Measurements from ENCODE around the gene COL9A1.
"Not testable (repeated sequence)": the region's sequence is repeated elsewhere in the genome, so short reads cannot be mapped to it uniquely, and the experiment has no call there.

The COL9A1 gene

DNA sequence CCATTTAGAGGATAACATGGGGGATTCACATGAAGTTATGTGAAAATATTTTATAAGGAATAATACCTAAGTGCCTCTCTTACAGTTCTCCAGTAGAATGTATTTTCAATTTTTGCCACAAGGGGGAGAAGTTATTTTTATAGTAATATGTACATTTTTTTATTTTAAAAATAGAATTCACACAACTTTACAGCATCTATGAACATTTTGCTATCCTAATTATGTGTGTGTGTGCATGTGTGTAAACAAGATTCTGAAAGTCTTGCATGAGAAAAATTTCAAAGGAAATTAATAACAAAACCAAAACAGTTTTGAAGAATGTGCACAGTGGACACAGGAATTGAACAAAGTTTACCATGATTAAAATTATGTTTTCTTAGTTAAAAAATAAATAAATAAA lies 5.3 kb upstream of the COL9A1 start:
- H3K27ac ChIP-seq: not testable (repeated sequence)
- TF ChIP-seq, protein P1, sequence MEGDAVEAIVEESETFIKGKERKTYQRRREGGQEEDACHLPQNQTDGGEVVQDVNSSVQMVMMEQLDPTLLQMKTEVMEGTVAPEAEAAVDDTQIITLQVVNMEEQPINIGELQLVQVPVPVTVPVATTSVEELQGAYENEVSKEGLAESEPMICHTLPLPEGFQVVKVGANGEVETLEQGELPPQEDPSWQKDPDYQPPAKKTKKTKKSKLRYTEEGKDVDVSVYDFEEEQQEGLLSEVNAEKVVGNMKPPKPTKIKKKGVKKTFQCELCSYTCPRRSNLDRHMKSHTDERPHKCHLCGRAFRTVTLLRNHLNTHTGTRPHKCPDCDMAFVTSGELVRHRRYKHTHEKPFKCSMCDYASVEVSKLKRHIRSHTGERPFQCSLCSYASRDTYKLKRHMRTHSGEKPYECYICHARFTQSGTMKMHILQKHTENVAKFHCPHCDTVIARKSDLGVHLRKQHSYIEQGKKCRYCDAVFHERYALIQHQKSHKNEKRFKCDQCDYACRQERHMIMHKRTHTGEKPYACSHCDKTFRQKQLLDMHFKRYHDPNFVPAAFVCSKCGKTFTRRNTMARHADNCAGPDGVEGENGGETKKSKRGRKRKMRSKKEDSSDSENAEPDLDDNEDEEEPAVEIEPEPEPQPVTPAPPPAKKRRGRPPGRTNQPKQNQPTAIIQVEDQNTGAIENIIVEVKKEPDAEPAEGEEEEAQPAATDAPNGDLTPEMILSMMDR (conservative IDR thresholded peaks at IDR 0.05): peak; percentile 56

DNA sequence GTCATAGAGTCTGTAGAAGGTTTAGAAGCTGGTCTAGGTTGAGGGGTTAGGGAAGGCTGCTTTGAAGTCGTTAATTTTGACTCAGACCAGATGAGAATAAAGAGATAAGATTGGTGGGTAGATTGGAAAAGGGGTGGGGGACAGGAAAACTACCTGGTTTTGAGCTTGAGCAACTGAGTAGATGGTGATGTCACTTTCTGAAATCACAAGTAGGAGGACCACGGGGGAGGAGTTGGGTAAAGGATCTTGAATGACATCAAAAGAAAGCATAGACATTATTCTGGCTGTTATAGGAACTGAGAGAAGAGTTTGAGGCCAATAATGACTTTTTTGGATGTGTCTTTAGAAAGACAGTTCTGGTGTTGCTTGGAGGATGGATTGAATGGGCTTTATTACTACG lies 4.1 kb upstream of the COL9A1 start:
- TF ChIP-seq, protein P1 (conservative IDR thresholded peaks at IDR 0.05): no peak
- no peak overlapping the region for H3K27ac ChIP-seq

DNA sequence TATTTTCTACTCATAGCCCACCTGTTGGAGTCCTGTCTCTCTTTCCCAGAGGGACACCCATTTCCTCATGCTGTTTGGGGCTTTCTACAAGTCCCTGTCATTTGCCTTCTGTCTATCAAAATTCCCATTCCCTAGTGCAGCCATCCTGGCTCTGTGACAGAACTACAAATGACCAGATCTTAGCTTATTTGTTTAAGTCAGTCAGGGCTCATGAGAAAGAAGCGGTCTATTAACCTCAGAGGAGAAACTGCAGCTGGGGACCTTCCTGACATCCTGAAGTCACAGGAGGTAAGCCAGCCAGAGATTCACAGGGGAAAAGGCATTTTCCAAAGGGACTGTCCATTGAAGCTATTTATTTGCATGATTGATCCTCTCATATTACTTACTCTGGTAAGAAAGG lies 1.7 kb upstream of the COL9A1 start:
- TF ChIP-seq, protein P1 (conservative IDR thresholded peaks at IDR 0.05): no peak
- no peak overlapping the region for H3K27ac ChIP-seq

DNA sequence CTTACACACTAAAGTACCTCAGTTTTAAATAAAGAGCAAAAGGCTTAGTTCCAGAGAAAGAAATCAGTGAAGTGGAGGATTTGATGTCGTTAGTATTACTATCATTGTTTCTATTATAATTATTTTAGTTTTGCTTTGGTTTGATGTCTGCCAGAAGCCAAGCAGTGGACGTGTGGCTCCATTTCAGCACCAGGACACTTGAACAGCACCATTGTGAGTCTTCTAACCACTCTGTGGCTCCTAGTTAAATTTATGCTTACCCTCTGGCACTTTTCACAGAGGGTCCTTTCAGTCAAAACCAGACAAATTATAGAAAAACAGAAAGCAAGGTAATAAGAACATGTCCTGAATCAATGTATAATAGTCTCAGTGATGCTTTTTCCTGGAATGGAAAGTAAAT lies 3.4 kb downstream of the COL9A1 start:
- TF ChIP-seq, protein P1 (conservative IDR thresholded peaks at IDR 0.05): no peak
- H3K27ac ChIP-seq: no peak overlapping the region

DNA sequence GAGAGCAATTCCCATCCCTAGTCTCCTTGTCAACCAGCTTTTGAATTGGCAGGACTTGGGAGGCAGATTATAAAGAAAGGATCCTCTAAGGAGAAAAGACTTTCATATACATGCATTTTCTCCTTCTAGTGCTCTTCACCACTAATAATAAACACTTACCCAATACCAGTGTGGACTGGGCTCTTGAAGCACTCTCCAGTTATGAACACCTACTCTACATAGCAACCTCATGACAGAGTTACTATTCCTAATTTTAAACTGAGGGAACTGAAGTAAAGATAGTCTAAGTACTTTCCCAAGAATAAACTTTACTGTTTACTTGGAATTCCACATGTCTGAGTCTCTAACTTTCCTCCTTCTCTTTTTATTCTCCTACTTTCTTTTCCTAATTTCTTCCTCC lies 4.8 kb downstream of the COL9A1 start:
- TF ChIP-seq, protein P1 (conservative IDR thresholded peaks at IDR 0.05): no peak

DNA sequence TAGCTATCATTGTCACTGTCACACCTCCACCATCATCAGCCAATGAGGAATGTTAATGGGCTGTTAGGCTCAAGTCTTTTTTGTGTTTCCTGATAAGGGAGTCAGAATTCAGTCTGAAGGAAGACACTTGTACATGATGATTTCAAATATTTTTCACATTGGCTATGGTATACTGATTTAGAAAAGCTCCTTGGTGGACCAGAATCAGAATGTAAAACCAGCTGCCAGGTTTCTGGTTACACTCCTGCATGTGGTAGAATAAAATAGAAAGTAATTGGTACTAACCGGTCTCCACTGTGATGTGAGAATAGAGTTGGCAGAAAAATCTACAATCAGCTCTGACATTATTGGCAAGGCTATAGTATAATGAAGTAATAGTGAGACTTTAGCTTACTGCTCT lies 10.7 kb downstream of the COL9A1 start:
- TF ChIP-seq, protein P1 (conservative IDR thresholded peaks at IDR 0.05): no peak
- H3K27ac ChIP-seq: no peak overlapping the region

More for the DNA sequence above, 4.8 kb downstream of the COL9A1 start:
- H3K27ac ChIP-seq: no peak overlapping the region

DNA sequence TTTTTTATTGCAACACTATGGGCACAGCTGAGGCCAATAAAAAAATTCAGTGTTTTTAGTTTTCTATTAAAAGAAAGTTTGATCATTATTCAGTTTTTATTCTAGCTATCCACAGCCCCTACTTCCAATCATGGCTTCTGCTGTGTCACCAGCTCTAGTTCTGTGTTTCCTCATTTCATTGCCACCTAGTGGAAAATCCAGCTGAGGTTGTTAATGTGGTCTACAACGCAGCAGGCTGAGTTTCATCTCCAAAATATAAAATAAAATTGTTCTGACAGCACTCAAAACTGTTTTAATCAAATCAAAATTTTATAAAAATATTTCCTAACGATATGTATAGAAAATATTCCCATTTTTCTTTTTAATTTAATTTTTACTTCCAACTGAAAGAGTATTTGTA lies 13.6 kb downstream of the COL9A1 start:
- no peak overlapping the region for H3K27ac ChIP-seq
- TF ChIP-seq, protein P1 (conservative IDR thresholded peaks at IDR 0.05): peak; percentile 62

DNA sequence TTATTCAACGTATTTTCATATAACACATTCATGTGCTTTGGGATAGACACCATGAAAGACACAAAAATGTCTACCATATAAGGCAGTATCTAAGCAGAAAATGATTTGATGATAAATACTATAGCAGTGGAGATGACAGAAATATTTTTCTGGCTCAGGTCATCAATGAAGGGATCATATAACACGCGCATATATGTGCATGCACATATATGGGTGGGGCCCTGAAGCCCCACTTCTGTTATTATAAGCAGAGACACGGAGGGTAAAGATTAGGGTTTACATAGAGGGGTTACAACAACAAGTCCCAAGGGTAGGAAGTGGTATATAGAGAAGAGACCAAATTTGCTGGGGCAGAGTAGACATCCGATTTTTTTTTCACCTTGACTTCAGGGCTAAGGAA lies 16.0 kb downstream of the COL9A1 start:
- TF ChIP-seq, protein P1 (conservative IDR thresholded peaks at IDR 0.05): no peak
- no peak overlapping the region for H3K27ac ChIP-seq
